ENCODE results near the gene SPEF1. TPM values are rescaled to one million over a fixed set of nuclear protein-coding genes. Genes with fewer than 3 reads are reported as not detected.

Gene SPEF1
- total RNA-seq, 1 experiment from 2014 or later = not detected

- no TSS peak for BruUV-seq (replicated peaks)
- DNase-seq (ENCODE audit: unreplicated experiment) = no peak
- POLR2A ChIA-PET = interaction anchor here (0.6 kb wide), 3 partner anchors 10 to 94 kb away, joined by 3 to 4 read pairs (median 3); no protein-coding TSS in a partner anchor
- no peak for TF ChIP-seq CTCF (IDR thresholded peaks at IDR 0.05; ENCODE audit: unreplicated experiment)
- no peak overlapping the region for H3K27ac Mint-ChIP-seq (ENCODE audit: low read depth, unreplicated experiment)
- no peak overlapping the region for H3K4me3 Mint-ChIP-seq (ENCODE audit: unreplicated experiment)
- intact Hi-C loops (cut with micrococcal nuclease) = no loop called here
- H3K9me3 Mint-ChIP-seq (ENCODE audit: unreplicated experiment) = no peaks in the 10 kb centered on the region
- peaks cover 6% of the 10 kb centered on the region for H3K36me3 Mint-ChIP-seq (ENCODE audit: insufficient read depth, unreplicated experiment)
- CTCF ChIA-PET = interaction anchor here (0.6 to 2.5 kb wide), 10 partner anchors 9 to 589 kb away, joined by 3 to 11 read pairs (median 4); no protein-coding TSS in a partner anchor
- no peaks in the 10 kb centered on the region for H3K4me1 Mint-ChIP-seq (ENCODE audit: insufficient read depth, unreplicated experiment)
- H3K27me3 Mint-ChIP-seq (ENCODE audit: insufficient read depth, unreplicated experiment) = peaks cover 11% of the 10 kb centered on the region
These were observed 40.5 kb downstream of the SPEF1 start for GRCh38 chr20:3740615-3741301.

- Mint-ChIP-seq H3K36me3 (ENCODE audit: insufficient read depth, unreplicated experiment) (no peaks in the 10 kb centered on the region), H3K4me1 (ENCODE audit: insufficient read depth, unreplicated experiment) (no peaks in the 10 kb centered on the region), H3K4me3 (ENCODE audit: unreplicated experiment) (no peak overlapping the region), H3K9me3 (ENCODE audit: unreplicated experiment) (no peaks in the 10 kb centered on the region), H3K27me3 (ENCODE audit: insufficient read depth, unreplicated experiment) (peaks cover 11% of the 10 kb centered on the region), H3K27ac (ENCODE audit: low read depth, unreplicated experiment) (no peak overlapping the region)
- BruUV-seq (replicated peaks) = no TSS peak
- intact Hi-C loops (cut with micrococcal nuclease) = no loop called here
- TF ChIP-seq CTCF (IDR thresholded peaks at IDR 0.05; ENCODE audit: unreplicated experiment) = no peak
- ChIA-PET CTCF (interaction anchor here (1.0 to 2.5 kb wide), 5 partner anchors 10 to 64 kb away, joined by 3 to 11 read pairs (median 5); no protein-coding TSS in a partner anchor), POLR2A (interaction anchor here (0.6 kb wide), 3 partner anchors 15 to 95 kb away, joined by 3 read pairs; no protein-coding TSS in a partner anchor)
- DNase-seq (ENCODE audit: unreplicated experiment) = no peak
These were observed 41.3 kb downstream of the SPEF1 start for GRCh38 chr20:3739926-3740451.

- Mint-ChIP-seq H3K27me3 (ENCODE audit: insufficient read depth, unreplicated experiment) (peaks cover 5% of the 10 kb centered on the region), H3K4me1 (ENCODE audit: insufficient read depth, unreplicated experiment) (peaks cover 4% of the 10 kb centered on the region), H3K4me3 (ENCODE audit: unreplicated experiment) (no peak overlapping the region), H3K36me3 (ENCODE audit: insufficient read depth, unreplicated experiment) (no peaks in the 10 kb centered on the region), H3K9me3 (ENCODE audit: unreplicated experiment) (no peaks in the 10 kb centered on the region), H3K27ac (ENCODE audit: low read depth, unreplicated experiment) (no peak overlapping the region)
- TF ChIP-seq CTCF (IDR thresholded peaks at IDR 0.05; ENCODE audit: unreplicated experiment) = no peak
- no peak for DNase-seq (ENCODE audit: unreplicated experiment)
- intact Hi-C loops (cut with micrococcal nuclease) = no loop called here
- no TSS peak for BruUV-seq (replicated peaks)
- ChIA-PET POLR2A (interaction anchor here (0.6 kb wide), 1 partner anchor 14 kb away, joined by 3 read pairs; no protein-coding TSS in a partner anchor), CTCF (interaction anchor here (1.0 to 2.5 kb wide), 3 partner anchors 10 to 63 kb away, joined by 3 to 11 read pairs (median 9); no protein-coding TSS in a partner anchor)
These were observed 42.0 kb downstream of the SPEF1 start for GRCh38 chr20:3739054-3739925.

Measured in MCF 10A (cell line).